HG02798 (cell line): ENCODE results near the gene ATP5PO.
A peak's percentile ranks its signal among the peaks of the same experiment; 100 is the strongest.

Source experiments
- ATAC-seq: cut with Tn5 transposase; IDR thresholded peaks from one replicate; pipeline ENCODE4 v1.9.1; 2021; ENCODE audit warnings: mild to moderate bottlenecking; ENCODE audit not compliant: unreplicated experiment, poor library complexity

ATP5PO gene, protein sequence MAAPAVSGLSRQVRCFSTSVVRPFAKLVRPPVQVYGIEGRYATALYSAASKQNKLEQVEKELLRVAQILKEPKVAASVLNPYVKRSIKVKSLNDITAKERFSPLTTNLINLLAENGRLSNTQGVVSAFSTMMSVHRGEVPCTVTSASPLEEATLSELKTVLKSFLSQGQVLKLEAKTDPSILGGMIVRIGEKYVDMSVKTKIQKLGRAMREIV

GRCh38 chr21:33915368-33916199 is at the start of gene ATP5PO:
Gene ATP5PO (minus strand): TSS chr21:33915804. CDS start chr21:33915763, 41 bp downstream.
- ATAC-seq, result peak; percentile 99

DNA sequence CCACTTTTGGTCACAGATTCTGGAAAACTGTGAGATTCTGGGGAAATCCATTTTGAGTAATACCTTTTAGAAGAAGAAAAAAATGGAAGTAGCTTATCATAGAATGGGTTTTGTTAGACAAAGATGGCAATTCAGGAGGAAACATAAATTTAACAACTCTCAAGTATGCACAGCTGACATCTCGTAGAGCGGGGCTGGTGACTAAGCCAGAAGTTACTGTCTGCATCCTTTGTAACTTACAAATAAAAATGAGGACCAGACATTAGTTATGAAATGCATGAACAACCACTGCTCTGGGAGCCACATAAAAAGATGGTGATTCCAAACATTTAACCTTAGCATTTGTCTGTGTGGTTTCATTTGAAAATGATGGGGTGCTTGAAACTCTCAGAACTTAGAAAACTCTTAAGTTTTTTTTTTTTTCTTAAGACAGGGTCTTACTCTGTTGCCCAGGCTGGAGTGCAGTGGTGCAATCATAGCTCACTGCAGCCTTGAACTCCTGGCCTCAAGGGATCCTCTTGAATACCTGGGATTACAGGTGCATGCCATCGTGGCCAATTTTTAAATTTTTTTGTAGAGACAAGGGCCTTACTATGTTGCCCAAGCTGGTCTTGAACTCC is 49.2 kb upstream of the ATP5PO start:
- no peak for ATAC-seq

DNA sequence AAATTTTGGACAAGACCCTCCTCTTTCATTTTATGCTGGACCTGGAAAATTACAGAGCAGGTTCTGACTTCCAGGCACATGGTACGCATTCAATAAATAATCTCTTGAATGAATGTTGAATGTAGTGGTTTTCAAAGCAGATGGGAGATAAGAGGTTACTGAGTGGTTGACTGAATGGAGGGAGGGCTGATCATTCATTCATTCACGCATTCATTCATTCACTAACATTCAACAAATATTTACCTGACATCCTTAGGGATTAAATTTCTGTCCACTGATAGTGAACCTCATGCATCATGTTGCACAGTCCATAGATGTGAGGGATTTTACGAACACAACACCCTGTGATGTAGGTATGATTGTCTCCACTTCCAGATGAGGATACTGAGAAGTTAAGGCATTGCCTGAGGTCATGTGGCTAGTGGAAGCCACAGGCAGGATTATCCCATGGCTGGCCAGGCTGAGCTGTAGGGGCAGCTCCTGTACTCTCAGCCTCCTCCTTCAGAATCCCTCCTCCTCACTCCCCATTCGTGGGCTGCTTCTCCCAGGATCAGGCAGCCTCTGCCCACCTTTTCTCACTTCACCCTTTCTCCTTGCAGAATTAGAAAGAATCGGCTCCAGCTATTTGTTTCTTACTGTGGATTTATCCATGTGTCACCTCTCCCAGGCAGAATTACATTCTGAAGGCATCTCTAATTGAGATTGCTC is 48.4 kb upstream of the ATP5PO start:
- ATAC-seq, result no peak

GRCh38 chr21:33962290-33962689 is 46.7 kb upstream of the ATP5PO start:
- ATAC-seq, result no peak

DNA sequence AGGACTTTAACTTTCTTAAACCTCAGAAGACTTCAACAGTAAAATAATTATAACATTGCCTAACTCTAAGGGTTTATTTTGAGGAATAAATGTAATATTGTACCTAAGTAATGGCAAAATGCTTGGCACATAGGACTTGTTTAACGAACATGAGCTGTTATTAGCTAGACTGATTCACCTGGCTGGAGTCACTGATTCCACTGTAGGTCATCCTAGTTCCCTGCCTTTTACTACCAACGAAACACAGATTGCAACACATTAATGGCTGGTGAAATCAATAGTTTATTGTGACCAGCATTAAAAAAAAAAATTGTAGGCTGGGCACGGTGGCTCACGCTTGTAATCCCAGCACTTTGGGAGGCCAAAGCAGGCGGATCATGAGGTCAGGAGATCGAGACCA is 45.5 kb upstream of the ATP5PO start:
- ATAC-seq, result no peak

GRCh38 chr21:33959680-33960079 is 44.1 kb upstream of the ATP5PO start:
- no peak for ATAC-seq

GRCh38 chr21:33954395-33954794 is 38.8 kb upstream of the ATP5PO start:
- no peak for ATAC-seq

GRCh38 chr21:33951276-33952178 is 35.9 kb upstream of the ATP5PO start:
- no peak for ATAC-seq

DNA sequence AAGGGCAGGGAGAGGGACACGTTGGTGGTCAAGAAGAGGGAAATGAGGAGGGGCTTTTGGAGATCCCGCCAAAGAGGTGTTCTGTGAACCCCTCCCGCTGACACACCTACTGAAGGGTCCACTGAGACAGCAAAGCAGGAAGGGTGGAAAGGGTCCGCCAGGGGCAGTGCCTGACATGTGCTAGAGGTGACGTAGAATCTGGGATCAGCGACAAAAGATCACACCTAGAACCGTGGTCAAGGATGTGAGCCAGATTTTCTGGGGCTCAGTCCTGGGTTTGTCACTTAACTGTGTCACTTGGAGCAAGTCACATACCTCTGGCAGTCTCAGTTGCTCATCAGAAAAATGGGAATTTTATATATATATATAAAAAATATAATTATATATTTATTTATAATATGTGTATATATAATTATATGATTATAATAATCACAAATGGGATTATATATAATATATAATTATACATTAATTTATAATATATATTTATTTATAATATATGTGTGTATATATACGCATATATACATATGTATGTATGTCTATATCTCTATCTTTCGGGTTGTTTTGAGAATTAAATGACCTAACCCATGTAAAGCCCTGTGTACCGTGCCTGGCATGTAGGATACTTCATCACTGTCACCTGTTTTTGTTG is 35.0 kb upstream of the ATP5PO start:
- ATAC-seq, result no peak

GRCh38 chr21:33949516-33950430 is 34.2 kb upstream of the ATP5PO start:
- ATAC-seq, result peak; percentile 24

- no peak for ATAC-seq
Measured at GRCh38 chr21:33948951-33949444, 33.4 kb upstream of the ATP5PO start.

GRCh38 chr21:33948096-33948950 is 32.7 kb upstream of the ATP5PO start:
- peak; percentile 57 for ATAC-seq

GRCh38 chr21:33947451-33948095 is 32.0 kb upstream of the ATP5PO start:
- peak; percentile 64 for ATAC-seq

DNA sequence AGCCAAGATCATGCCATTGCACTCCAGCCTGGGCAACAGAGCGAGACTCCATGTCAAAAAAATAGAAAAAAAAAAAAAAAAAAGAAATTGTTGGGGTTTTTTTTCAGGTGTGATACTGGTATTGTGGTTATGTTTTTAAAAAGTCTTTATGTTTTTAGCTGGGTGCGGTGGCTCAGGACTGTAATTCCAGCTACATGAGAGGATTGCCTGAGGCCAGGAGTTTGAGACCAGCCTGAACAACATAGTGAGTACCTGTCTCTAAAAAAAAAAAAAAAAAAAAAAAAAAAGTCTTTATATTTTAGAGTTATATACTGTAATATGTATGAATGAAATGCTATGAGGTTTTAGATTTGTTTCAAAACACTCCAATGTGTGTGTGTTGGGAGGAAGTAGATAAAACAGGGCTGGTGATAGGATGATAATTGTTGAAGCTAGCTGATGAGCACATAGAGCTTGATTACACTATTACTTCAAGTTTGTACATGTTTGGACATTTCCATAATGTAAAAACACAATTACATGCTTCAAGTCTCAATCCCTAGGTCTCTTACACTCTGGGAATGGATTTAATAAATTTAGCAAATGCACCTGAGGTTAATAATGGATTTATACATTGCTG is 30.2 kb upstream of the ATP5PO start:
- no peak for ATAC-seq

GRCh38 chr21:33944185-33944763 is 28.7 kb upstream of the ATP5PO start:
- no peak for ATAC-seq

- ATAC-seq, result no peak
Measured at GRCh38 chr21:33943293-33943692, 27.7 kb upstream of the ATP5PO start.
